GM21737 (cell line): ENCODE data around the gene TEDC1.

Source experiments
- ATAC-seq: cut with Tn5 transposase; IDR thresholded peaks from one replicate; pipeline ENCODE4 v1.9.1; 2021; ENCODE audit warnings: mild to moderate bottlenecking, moderate library complexity; ENCODE audit not compliant: unreplicated experiment

Gene TEDC1

DNA sequence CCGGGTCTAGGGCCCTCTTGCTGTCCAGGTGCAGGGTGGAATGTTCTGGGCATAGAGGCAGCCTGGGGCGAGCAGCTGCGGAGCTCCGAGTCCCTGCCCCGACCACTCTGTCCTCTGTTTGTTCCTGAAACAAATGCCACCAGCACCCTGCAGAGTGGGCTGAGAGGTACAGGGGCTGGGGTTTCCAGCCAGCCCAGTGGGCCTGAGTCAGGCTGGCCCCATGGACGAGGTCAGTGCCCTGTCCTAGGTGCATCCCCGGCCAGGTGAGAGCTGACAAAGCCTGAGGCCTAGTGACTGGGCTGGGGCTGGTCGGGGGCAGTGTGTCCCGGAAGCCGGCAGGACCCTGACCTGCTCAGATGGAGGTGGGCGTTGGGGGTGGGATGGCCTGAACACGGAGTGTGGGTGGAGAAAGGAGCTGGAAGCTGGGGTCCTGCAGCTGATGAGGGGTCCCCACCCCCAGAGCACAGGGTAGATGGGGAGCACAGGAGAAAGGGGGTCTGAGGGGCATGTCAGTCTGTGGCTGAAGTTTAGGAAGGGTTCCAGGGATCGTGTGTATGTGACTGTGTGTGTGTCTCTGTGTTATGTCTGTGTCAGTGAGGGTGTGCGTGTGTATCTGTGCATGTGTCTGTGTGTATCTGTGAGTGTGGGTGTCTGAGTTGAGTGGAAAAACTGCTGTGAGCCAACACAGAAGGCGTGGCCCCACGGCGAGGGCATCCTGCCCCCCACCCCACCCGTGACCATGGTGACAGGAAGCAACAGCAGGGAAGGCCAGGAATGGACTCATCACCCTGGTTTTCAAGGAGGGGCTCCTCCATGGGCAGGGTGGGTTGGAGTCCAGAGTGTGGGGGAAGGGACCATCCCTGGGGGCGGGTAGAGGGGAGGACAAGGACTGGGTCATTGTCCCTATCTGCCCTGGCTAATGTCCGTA is 6.7 kb upstream of the TEDC1 start:
- no peak for ATAC-seq

DNA sequence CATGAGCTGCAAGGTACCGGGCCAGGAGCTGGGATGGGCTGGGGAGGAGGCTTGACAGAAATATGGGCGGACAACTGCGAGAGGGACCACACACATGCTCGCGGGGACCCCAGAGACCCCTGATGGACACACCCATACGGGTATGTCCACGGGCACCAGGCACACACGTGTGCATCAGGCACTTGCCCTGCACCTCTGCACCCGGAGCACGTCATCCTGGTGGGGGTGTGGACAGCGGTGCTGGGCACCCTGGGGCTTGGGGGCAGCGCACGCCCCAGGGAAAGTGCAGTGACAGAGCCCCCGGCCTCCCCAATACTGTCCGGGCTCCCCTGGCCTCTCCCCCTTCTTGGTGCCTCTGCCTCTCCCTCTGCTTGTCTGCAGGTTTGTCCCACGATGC is 6.1 kb upstream of the TEDC1 start:
- no peak for ATAC-seq

DNA sequence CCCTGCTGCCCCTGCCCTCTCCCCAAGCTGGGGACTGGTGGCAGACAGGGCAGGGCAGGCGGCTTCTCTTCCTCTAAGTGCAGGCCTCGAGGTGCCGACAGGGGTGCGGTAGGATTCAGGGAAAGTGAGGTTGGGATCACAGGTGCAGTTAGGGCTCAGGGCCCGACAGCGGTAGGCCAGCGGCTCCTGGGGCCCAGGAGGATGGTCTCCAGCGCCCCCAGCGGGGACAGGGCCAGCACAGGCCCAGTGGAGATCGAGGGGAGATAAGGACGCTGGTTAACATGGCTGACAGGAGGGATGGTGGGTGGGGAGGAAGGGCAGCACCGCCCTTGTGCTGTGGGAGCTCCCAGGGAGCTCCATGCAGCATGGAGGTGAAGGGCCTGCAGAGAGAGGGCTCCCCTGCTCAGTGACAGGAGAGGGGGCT is 5.3 kb upstream of the TEDC1 start:
- ATAC-seq: no peak

DNA sequence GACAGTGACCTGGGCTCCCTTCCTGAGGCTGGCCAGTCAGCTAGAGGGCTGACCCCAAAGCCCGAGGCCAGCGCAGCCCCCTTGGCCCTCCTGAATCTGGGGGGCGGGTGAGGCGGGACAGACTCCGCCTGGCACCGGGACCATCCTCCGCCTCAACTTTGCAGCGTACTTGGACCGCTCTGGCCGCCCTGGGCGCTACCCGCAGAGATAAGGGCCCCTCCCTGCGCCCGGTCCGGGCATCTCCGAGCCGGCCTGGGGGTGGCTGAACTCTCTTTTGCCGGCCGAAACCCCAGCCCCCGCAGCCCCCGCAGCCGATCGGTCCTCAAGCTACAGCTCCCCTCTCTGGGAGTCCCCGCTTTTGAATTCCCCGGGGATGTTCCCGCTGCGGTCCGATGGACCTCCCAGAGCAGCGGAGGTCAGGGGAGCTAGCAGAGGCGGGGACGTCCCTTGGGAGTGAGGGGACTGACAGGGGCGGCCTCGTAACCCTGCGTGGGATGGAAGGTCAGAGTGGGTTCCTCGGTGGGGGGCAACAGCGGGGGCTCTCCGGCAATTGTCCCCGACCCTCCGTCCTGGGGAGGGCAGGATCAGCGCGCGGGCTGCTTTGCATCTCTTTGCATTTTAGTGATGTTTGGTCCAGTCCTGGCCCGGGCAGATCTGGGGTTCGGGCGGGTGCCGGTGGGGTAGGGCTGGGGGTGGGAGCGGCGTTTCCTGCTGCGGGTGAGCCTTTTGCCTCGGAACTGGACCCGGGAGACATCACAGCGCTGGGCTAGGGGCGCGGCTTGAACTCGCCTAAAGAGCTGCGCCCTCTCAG is 4.7 kb upstream of the TEDC1 start, which contains the start of gene CRIP1:
CRIP1 (plus strand) TSS at position 724 of the 811 bp plus-strand sequence. CDS start 374 bp downstream, outside the sequence.
- no peak for ATAC-seq

DNA sequence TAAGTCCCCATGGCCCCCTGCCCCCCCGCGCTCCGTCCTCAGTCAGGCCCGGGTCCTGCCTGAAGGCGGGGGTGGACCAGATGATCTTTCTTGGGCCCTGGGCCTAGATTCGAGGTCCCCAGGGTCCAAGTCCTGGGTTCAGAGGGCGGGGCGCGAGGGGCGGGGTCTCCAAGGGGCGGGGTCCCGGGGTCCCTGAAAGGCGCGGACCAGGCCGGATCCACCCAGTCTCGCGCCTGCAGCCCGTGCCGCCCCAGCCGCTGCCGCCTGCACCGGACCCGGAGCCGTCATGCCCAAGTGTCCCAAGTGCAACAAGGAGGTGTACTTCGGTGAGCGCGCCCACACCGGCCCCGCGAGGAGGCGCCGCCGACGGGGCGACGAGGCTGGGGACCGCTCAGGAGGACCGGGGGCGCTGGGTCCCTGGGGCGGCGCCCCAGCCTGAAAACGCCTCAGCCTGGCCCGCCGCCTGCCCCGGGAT is 4.0 kb upstream of the TEDC1 start:
- ATAC-seq: no peak

DNA sequence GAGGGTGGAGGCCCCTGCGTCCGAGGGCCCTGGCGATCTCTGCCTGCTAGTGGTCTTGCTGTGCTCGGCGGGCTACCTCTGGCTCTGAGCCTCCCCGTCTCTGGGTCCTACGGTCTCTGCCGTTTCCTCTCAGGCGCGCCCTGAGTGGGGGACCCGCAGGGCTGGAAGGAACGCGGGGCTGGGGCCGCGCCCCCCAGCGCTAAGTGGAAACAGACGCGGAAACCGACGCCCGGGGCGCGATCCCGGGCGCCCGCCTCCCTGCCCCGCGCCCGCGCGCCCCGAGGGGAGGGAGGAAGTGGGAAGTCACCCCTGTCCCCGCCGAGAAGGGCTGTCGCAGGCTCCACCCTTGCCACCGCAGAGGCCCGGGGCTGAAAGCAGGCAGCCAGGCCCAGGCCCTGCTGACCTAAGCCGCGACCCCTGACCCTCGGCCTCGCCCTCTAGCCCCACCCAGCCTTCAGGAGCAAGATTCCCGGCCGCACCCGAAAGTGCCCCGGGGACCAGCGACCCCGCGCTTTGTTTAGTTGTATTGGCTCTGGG is 3.5 kb upstream of the TEDC1 start:
- no peak for ATAC-seq

DNA sequence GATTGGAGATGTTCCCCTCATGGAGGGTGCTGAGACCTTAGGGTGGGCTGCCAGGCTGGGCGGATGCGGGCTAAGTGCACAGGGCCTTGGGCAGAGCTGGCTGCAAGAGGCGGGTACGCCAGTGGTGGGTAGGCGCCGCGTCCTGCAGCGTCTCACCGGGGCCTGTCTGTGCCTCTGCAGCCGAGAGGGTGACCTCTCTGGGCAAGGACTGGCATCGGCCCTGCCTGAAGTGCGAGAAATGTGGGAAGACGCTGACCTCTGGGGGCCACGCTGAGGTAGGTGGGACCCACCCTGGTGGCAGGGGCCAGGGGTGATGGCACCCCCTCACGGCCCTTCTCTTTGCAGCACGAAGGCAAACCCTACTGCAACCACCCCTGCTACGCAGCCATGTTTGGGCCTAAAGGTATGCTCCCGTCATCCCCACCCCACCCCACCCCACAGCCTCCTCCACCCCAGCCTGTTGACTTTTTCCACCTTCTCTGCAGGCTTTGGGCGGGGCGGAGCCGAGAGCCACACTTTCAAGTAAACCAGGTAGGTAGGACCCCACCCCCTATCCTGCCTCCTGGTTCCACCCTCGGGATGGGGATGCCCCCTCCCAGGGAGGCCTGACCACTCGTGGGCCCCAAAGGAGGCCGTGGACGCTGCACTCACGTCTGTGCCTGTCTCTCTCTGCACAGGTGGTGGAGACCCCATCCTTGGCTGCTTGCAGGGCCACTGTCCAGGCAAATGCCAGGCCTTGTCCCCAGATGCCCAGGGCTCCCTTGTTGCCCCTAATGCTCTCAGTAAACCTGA is 2.9 kb upstream of the TEDC1 start:
- no peak for ATAC-seq

DNA sequence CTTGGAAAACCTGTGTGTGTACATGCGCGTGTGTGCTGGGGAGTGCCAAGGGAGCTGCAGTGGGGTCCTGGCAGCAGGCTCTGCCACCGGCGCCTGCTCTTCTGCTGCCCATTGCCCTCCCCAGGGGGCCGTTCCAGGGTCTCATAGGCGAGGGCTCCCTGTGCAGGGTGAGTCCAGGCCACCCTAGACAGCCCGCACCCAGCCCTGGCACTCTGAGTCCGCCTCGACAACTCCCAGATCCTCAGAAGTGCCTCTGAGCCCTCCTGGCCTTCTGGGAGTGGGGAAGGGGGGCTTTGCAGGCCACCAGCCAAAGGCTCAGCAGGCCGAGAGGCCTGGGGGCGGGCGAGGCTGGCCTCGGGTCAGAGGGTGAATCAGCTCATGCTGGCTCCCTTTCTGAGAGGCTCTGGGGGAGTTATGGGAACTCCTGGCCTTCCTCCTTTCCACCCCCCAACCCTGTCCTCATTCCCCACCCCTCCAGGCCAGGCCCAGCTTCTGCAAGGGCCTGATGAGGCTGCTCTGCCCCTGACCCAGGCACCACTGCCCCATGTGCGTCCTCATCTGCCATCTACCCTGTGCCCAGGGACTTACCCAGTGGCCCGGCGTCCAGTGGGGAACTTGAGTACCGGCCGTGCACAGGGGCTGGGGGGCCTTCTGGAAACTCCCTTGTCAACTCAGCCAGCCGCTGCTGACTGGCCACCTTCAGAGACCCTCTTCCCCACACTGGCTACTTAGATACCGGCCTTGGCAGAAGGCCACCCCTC is 2.1 kb upstream of the TEDC1 start:
- no peak for ATAC-seq

DNA sequence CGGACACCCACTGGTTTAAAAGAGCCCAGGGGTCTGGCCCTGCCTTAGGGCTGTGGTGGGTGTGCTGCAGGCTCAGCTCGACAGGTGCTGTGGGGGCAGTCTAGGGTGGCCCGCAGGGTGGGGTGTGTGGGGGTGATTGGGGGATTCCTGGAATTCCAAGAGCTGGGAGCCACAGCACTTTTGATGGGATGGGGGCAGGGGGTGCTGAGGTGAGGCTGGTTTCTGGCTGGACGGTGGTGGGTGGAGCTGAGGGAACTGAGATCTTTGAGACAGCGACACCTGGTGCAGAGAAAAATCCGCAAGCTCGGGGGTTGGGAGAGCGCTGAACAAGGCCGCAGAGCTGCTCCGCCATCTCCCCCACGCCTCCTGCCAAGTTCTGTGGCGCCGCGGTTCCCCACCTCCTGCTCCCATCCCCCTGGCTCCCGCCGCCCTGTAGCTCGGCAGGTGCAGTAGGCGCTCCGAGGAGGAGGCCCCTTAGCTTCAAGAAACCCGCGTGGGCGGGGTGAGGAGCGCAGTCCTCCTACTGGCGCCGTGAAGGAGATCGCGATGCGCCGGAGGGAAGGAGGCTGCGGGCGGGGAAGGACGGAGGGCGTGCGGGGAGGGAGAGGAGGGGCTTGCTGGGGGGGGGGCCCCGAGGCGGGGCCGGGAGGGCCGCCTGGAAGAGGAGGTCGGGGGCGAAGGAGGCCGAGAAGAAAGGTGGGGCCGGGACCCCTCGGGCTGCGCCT is 1.3 kb upstream of the TEDC1 start:
- no peak for ATAC-seq

DNA sequence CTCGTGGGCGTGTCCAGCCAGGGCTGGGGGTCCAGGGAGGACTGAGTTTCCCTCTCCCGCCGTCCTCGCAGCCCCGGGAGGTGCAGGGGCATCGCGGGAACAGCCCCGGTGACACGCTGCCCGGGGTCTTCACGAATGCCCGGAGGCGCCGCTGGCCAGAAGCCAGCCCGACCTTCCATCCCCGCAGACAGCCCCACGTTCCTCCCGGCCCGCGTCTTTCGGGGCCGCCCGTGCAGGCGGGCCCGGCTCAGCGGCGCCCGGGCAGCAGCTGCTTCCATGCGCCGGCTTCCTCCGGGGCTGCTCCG is 827 bp upstream of the TEDC1 start:
- peak; percentile 0 for ATAC-seq

DNA sequence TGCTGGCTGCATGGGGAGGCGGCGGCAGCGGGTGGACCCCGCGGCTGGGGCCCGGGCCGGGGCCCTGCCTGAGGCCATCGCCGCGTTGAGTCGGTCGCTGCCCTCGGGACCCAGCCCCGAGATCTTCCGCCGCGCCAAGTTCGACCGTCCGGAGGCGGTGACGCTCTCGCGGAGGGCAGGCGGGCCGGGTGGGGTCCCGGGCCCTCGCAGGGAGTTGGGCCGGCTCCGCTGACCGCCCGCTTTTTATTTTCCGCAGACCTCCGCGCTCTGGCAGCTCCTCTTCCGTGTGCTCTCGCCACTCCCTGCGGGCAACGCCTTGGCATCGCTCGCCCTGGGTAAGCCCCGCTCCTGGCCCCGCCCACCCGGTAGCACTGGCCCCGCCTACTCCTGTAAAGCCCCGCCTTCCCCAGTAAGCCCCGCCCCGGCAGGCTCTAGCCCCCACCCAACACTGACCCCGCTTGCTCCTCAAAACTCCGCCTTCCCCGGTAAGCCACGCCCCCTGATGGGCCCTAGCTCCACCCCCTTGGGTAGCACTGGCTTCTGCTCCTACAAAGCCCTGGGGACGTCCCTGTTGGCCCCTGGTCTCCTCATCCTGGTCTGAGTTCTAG is 424 bp downstream of the TEDC1 start:
- peak; percentile 5 for ATAC-seq

DNA sequence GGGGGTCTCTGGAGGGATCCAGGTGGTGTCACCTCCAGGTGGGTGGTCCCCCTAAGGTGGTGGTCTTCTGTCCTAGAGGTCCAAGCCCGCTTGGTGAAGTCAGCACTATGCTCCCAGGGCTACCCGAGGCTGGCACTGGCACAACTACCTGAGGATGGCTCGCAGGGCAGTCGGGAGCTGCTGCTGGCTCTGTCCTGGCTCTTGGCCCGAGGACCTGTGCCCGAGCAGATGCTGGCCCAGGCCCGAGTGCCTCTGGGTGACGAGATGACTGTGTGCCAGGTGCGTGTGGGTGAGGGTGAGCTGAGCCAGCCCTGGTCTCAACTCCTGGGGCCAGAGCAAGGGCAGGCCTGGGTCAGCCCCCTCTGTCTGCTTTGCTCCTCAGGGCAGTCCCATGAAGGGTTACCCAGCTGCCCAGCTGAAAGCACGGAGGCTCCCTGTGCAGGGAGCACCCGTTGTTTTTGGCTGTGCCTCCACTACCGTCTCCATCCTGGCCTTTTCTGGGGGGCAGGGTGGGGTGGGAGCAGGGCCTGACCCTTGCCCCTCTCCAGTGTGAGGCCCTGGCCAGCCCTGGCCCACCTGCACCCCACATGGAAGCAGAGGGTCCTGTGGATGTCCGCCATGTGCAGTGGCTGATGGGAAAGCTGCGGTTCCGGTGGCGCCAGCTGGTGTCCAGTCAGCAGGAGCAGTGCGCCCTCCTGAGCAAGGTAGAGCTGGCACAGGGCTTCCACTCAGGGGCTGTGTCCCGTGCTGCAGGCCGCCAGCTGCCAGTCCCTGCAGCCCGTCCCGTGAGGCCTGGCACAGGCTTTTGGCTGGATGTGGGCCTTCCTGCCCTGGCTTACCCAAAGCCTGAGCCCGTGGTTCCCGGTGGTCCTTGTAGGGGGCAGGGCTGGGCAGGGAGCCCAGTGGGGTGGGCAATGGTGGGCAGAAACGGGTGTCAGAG is 1.3 kb downstream of the TEDC1 start:
- ATAC-seq: no peak

DNA sequence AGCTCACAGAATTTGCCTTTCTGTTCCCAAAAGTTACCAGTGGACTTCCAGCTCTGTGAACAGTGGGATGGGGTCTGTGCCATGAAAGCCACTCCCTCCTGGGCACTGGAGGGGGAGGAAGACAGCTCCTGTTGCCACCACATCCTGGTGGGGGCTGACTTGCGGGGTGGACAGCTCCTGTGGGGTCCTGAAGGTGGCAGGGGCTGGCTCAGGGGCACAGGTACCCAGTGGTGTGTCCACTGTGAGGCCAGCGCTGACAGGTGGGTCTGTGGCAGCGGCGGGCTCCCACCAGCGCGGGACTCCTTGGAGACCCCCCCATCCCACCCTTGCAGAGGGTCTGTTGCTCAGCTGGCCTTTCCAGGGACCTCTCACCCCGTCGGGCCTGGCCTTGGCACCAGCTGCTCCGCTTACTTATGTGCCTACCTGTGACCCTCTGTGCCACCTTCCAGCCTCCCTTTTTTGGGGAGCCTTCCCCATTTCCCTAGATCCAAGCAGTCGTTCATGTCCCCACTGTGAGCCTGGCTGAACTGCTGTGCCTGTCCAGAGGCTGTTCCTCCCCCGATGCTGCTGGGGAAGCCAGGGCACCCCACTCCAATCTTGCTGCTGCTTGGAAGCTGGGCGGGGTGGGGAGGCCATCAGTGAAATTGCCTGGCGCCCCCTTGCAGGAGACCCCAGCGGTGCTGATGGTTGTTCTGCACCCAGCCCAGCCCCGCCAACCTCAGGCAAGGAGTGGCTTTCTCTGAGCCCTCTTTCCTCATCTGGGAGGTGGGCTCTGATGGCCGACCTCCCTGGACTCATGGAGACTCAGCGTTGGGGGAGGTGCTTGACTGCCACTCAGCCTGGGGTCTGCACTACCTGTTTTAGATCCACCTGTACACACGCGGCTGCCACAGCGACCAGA is 2.2 kb downstream of the TEDC1 start:
- ATAC-seq: no peak

DNA sequence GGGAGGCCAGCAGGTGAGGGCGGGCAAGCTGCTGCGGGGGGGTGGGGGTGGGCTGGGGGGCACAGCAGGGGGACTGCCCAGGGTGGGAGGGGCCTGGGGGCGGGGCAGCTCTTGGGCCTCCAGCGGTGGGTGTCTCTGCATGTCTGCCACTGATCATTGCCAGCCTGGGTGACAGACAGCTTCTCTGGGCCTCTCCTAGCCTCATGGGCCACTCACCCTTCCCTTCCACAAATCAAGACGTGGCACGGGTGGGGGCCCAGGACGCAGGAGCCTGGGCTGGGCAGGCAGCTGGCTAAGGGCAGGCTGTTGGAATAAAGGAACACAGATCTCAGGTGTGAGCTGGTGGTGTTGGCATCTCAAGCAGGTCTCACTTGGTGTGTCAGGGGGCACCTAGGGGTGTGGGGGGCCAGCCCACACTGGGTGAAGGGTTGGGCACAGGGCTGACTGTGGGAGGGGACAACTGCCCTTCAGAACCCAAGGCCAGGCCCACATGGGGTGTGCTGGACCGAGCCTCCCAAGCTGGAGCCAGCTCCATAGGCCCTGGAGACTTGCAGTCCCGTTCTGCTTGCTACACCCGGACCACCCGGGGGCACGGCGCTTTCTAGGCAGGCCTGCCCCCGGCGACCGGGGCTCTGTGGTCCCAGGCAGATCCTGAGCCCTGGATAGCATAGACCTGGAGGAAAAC is 3.0 kb downstream of the TEDC1 start:
- no peak for ATAC-seq

DNA sequence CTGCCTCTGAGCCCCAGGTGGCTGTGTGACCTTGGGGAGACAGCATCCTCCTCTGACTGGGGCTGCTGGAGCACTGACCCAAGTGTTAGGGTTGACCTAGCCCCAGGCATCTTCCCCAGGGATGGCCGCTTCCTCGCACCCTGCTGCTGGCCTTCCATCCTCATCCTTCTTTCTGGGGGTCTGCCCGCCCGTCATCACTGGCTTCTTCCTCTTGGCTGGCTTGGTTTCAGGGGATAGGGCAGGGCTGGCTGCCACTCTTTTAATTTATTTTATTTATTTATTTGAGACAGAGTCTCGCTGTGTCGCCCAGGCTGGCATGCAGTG is 3.5 kb downstream of the TEDC1 start:
- no peak for ATAC-seq
